Measurements from ENCODE around the gene BAZ2B.

DNA sequence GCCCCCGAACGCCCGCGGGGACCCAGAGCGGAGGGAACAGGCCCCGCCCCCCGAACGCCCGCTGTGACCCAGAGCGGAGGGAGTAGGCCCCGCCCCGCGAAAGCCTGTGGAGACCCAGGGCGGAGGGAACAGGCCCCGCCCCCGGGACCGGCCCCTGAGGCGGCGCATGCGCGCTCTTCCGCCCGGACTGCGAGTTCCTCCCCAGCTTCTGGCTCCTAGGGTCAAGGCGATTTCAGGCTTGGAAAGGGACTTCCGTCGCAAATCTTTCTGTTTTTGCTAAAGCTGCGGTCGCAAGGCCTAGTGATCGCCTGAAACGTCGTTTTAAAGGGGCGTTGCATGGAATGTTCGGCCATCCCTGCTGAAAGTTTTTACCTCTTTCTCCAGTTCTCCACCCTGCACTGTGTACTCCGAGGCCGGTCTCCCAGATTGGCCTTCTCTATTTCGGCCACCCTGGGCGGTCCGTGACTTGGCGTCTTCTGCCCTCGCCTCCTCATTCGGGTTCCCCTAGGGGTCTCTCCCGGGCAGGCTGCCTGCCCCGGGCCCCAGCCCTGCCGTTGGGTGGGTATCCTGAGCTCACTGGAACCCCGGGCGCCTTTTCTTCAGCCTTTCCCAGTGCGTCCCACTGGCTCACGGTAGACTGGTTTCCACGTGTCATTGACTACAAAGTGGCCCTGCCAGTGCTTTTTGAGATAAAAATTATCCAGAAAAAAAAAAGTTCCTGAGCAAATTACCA lies 329.5 kb downstream of the BAZ2B start:
- TF ChIP-seq, protein P1, sequence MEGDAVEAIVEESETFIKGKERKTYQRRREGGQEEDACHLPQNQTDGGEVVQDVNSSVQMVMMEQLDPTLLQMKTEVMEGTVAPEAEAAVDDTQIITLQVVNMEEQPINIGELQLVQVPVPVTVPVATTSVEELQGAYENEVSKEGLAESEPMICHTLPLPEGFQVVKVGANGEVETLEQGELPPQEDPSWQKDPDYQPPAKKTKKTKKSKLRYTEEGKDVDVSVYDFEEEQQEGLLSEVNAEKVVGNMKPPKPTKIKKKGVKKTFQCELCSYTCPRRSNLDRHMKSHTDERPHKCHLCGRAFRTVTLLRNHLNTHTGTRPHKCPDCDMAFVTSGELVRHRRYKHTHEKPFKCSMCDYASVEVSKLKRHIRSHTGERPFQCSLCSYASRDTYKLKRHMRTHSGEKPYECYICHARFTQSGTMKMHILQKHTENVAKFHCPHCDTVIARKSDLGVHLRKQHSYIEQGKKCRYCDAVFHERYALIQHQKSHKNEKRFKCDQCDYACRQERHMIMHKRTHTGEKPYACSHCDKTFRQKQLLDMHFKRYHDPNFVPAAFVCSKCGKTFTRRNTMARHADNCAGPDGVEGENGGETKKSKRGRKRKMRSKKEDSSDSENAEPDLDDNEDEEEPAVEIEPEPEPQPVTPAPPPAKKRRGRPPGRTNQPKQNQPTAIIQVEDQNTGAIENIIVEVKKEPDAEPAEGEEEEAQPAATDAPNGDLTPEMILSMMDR (IDR thresholded peaks at IDR 0.05) = no peak
- TF ChIP-seq EP300 (IDR thresholded peaks at IDR 0.05) (no peak), POLR2A (IDR thresholded peaks at IDR 0.05) (peak; percentile 56 to 63), POLR2AphosphoS5 (IDR thresholded peaks at IDR 0.05) (peak; percentile 75 to 92 (median 87))

Measured in sigmoid colon (tissue), 4 donors.